ENCODE measurements around the gene TOM1L2.

Gene TOM1L2

DNA sequence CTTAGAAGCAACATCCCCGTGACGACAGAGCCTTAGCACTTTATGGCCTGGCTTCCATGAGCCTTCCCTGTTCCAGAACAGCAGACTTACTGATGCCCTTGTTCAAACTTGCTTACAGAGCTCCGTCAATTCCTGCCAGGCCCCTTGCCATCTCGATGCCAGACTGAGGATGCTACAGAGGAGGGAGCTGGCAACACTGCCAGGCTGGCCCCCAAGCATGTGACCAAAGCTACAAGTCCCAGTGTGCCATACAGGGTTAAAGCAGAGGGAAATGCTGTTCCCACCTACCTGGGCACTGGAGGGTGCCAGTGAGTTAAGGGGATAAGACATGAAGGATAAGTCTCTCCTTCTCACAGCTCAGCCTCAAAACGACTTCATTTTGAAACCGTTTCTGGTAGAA is 102.0 kb downstream of the TOM1L2 start:
- TF ChIP-seq, protein P1, sequence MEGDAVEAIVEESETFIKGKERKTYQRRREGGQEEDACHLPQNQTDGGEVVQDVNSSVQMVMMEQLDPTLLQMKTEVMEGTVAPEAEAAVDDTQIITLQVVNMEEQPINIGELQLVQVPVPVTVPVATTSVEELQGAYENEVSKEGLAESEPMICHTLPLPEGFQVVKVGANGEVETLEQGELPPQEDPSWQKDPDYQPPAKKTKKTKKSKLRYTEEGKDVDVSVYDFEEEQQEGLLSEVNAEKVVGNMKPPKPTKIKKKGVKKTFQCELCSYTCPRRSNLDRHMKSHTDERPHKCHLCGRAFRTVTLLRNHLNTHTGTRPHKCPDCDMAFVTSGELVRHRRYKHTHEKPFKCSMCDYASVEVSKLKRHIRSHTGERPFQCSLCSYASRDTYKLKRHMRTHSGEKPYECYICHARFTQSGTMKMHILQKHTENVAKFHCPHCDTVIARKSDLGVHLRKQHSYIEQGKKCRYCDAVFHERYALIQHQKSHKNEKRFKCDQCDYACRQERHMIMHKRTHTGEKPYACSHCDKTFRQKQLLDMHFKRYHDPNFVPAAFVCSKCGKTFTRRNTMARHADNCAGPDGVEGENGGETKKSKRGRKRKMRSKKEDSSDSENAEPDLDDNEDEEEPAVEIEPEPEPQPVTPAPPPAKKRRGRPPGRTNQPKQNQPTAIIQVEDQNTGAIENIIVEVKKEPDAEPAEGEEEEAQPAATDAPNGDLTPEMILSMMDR (IDR thresholded peaks at IDR 0.05; ENCODE audit: low read depth, low read length), result no peak
- DNase-seq (ENCODE audit: extremely low read depth, low read depth), result no peak

DNA sequence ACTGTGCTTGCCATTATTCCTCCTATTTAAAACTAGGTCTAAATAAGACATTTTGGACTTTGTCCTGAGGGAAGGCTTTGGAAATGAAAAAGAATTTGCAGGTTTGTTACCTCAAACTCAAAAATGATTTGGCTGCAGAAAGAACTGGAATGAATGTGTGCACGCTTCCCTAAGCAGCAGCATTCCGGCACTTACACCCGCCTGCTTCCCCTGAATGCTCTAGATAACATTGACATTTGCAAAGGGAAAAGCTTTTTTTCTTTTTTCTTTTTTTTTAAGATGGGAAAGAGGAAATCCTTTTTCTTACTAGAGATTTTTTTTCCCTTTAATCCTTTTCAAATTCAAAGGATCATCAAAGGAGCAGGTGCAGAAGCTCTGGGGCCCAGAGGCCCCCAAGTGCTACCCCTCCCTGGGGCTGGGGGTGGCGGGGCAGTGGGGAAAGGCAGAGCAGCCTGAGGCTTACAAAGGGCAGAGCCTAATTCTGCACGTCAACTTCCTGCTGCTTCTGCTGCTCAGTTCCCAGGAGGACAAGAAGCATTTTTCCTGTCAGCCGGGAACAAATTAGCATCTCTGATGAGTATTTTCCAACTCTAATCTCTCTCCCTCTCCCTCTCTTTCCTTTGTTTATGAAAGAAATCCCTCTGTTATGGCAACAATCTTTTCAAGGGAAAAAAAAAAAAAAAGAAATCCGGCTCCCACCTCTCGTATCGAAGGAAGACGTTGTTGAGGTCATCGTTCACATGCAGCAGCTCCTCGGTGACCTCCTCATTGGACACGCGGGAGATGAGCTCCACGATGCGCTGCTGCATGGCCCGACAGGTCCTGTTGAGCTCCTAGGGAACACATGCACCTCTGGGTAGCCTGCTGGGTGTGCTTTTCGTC is 103.3 kb downstream of the TOM1L2 start:
- no peak for DNase-seq (ENCODE audit: extremely low read depth, low read depth)
- TF ChIP-seq, protein P1 (IDR thresholded peaks at IDR 0.05; ENCODE audit: low read depth, low read length), result no peak

DNA sequence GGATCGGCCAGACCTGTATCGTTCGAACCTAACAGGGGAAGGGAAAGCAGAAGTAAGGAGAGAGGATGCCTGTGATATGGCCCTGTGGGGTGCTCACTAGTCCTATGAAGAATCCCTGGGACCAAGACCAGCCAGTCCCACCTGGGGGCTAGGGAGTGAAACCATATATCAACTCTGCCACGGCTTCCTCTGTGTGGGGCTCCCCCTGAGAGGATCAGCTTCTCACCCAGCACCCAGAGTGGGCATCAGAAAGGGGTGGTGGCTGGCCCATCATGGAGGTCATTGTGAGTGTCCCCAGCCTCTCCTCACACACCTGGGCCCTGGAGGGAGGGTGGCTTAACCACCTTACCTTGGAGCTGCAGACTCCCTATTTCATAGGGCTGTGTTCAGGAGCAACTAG is 105.3 kb downstream of the TOM1L2 start:
- TF ChIP-seq, protein P1 (IDR thresholded peaks at IDR 0.05; ENCODE audit: low read depth, low read length), result no peak
- no peak for DNase-seq (ENCODE audit: extremely low read depth, low read depth)

GRCh38 chr17:17866425-17866824 is 105.8 kb downstream of the TOM1L2 start:
- DNase-seq (ENCODE audit: extremely low read depth, low read depth), result no peak
- TF ChIP-seq, protein P1 (IDR thresholded peaks at IDR 0.05; ENCODE audit: low read depth, low read length), result no peak

- DNase-seq (ENCODE audit: extremely low read depth, low read depth), result no peak
- TF ChIP-seq, protein P1 (IDR thresholded peaks at IDR 0.05; ENCODE audit: low read depth, low read length), result no peak
These were observed 107.2 kb downstream of the TOM1L2 start for GRCh38 chr17:17865035-17865434.

GRCh38 chr17:17860766-17861107 is 111.5 kb downstream of the TOM1L2 start:
- no peak for DNase-seq (ENCODE audit: extremely low read depth, low read depth)
- TF ChIP-seq, protein P1 (IDR thresholded peaks at IDR 0.05; ENCODE audit: low read depth, low read length), result no peak

DNA sequence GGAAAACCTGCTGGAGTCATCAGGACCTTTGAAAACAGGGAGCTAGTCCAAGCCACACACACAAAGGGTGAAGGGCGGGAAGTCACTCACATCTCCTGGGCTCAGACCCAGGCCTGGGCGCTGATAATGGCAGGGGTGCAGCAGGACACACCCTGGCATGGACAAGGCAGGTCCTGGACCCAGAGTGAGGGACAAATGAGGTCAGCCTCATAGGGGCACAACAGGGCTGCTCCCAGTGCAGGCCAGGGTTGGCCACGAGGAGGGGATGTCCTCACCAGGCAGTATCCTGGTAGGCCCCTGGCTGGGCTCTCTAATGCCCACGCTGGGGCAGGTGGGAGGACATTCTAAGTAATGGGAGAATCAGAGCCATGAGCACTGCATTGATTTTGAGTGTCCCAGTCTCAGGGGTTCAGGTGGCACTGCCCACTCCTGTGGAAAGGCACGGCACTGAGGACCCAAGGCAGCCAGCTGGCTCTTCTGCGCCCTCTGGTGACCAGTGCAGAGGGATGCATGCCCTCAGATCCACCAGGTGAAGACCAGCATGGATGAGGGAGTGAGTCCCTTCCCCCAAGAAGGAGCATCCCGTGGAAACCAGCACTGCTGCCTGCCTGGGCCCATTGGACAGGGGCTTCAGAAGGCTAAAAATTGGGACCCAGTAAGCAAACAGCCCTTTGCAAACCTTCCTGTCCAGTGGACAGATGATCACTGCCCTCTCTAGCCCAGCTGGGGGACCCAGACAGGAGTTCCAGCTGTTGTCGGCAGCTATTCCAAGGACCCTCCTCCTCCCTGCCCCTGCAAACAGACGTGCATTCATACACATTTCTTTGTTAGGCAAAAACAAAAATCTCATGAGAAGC is 112.1 kb downstream of the TOM1L2 start:
- DNase-seq (ENCODE audit: extremely low read depth, low read depth), result no peak
- TF ChIP-seq, protein P1 (IDR thresholded peaks at IDR 0.05; ENCODE audit: low read depth, low read length), result peak; percentile 95
